ENCODE results near the gene RAMP3. TPM values are rescaled to one million over a fixed set of nuclear protein-coding genes. Genes with fewer than 3 reads are reported as not detected.

RAMP3 gene
- total and polyA plus RNA-seq, 2 donors (not counting 1 experiment from before 2014, with no cell fraction given), result 0.17 TPM; not detected in 1

DNA sequence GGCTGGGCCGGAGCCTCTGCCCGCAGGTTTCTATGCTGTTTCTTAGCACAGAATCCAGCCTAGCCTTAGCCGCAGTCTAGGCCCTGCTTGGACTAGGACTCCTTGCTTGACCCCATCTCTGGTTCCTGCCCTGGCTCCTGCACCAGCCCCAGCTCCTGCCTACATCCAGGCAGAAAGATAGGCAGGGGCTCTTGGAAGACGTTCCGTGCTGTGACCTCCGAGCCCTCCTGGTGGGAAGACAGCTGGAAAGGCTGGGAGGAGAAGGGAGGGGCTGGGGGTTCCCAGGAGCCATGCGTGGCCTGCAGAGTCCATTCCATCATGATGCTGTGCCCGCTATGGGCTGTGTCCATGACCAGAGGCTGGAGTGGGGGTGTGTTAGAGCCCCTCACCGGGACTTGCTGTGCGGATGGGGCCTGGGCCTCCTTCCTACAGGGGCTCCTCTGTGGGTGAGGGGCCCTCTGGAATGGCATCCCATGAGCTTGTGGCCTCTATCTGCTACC, 26.2 kb downstream of the RAMP3 start:
- Histone ChIP-seq H3K79me2 (ENCODE audit: control insufficient read depth, insufficient read depth, low read length) (no peaks in the 10 kb centered on the region), H3K4me3 (replicated peaks in 1 of 4; ENCODE audit: control extremely low read depth in 1 of 4, insufficient read depth in 1 of 4, low read depth in 3 of 4, low read length in 4 of 4) (no peak overlapping the region), H3K27ac (ENCODE audit: insufficient read depth, low read length) (no peak overlapping the region), H3K27me3 (ENCODE audit: control insufficient read depth, insufficient read depth, low read length) (no peaks in the 10 kb centered on the region), H3K36me3 (ENCODE audit: control insufficient read depth, insufficient read depth, low read length) (no peaks in the 10 kb centered on the region), H3K4me2 (ENCODE audit: extremely low read depth, insufficient read depth, low read length) (no peak overlapping the region), H3K9ac (ENCODE audit: insufficient read depth, low read length) (no peak overlapping the region), H2AFZ (ENCODE audit: low read length) (no peak overlapping the region), H3K4me1 (ENCODE audit: control insufficient read depth, extremely low read depth, insufficient read depth, low read length) (no peaks in the 10 kb centered on the region), H4K20me1 (ENCODE audit: control insufficient read depth, extremely low read depth, insufficient read depth, low read length) (no peaks in the 10 kb centered on the region), H3K9me3 (ENCODE audit: control insufficient read depth, insufficient read depth, low read depth, low read length) (no peaks in the 10 kb centered on the region)
- TF ChIP-seq CTCF (conservative IDR thresholded peaks at IDR 0.05 in 1 of 2, IDR thresholded peaks at IDR 0.05 in 1 of 2; ENCODE audit: low read depth in 1 of 2, low read length in 2 of 2) (no peak), EZH2 (IDR thresholded peaks at IDR 0.05; ENCODE audit: low read length, missing control alignments) (no peak)
- DNase-seq (ENCODE audit: low read depth in 2 of 2), result no peak

- Histone ChIP-seq H3K9ac (ENCODE audit: insufficient read depth, low read length) (no peak overlapping the region), H3K27ac (ENCODE audit: insufficient read depth, low read length) (no peak overlapping the region), H3K36me3 (ENCODE audit: control insufficient read depth, insufficient read depth, low read length) (no peaks in the 10 kb centered on the region), H3K9me3 (ENCODE audit: control insufficient read depth, insufficient read depth, low read depth, low read length) (no peaks in the 10 kb centered on the region), H3K27me3 (ENCODE audit: control insufficient read depth, insufficient read depth, low read length) (no peaks in the 10 kb centered on the region), H3K4me1 (ENCODE audit: control insufficient read depth, extremely low read depth, insufficient read depth, low read length) (no peaks in the 10 kb centered on the region), H3K4me3 (replicated peaks in 1 of 4; ENCODE audit: control extremely low read depth in 1 of 4, insufficient read depth in 1 of 4, low read depth in 3 of 4, low read length in 4 of 4) (no peak overlapping the region), H4K20me1 (ENCODE audit: control insufficient read depth, extremely low read depth, insufficient read depth, low read length) (no peaks in the 10 kb centered on the region), H3K79me2 (ENCODE audit: control insufficient read depth, insufficient read depth, low read length) (no peaks in the 10 kb centered on the region), H2AFZ (ENCODE audit: low read length) (no peak overlapping the region), H3K4me2 (ENCODE audit: extremely low read depth, insufficient read depth, low read length) (no peak overlapping the region)
- TF ChIP-seq EZH2 (IDR thresholded peaks at IDR 0.05; ENCODE audit: low read length, missing control alignments) (no peak), CTCF (conservative IDR thresholded peaks at IDR 0.05 in 1 of 2, IDR thresholded peaks at IDR 0.05 in 1 of 2; ENCODE audit: low read depth in 1 of 2, low read length in 2 of 2) (no peak)
- no peak for DNase-seq (ENCODE audit: low read depth in 2 of 2)
These were observed 26.9 kb downstream of the RAMP3 start for GRCh38 chr7:45184326-45185027.

- no peaks in the 10 kb centered on the region for H3K9me3 ChIP-seq (ENCODE audit: control insufficient read depth, insufficient read depth, low read depth, low read length)
- H3K79me2 ChIP-seq (ENCODE audit: control insufficient read depth, insufficient read depth, low read length), result no peaks in the 10 kb centered on the region
- DNase-seq (ENCODE audit: low read depth in 2 of 2), result no peak
- no peak overlapping the region for H3K27ac ChIP-seq (ENCODE audit: insufficient read depth, low read length)
- H3K4me3 ChIP-seq (replicated peaks in 1 of 4; ENCODE audit: control extremely low read depth in 1 of 4, insufficient read depth in 1 of 4, low read depth in 3 of 4, low read length in 4 of 4), result no peak overlapping the region
- H3K27me3 ChIP-seq (ENCODE audit: control insufficient read depth, insufficient read depth, low read length), result no peaks in the 10 kb centered on the region
- H3K36me3 ChIP-seq (ENCODE audit: control insufficient read depth, insufficient read depth, low read length), result no peaks in the 10 kb centered on the region
- H2AFZ ChIP-seq (ENCODE audit: low read length), result no peak overlapping the region
- H3K4me1 ChIP-seq (ENCODE audit: control insufficient read depth, extremely low read depth, insufficient read depth, low read length), result no peaks in the 10 kb centered on the region
- H4K20me1 ChIP-seq (ENCODE audit: control insufficient read depth, extremely low read depth, insufficient read depth, low read length), result no peaks in the 10 kb centered on the region
- no peak overlapping the region for H3K4me2 ChIP-seq (ENCODE audit: extremely low read depth, insufficient read depth, low read length)
- no peak for TF ChIP-seq EZH2 (IDR thresholded peaks at IDR 0.05; ENCODE audit: low read length, missing control alignments)
- no peak for TF ChIP-seq CTCF (conservative IDR thresholded peaks at IDR 0.05 in 1 of 2, IDR thresholded peaks at IDR 0.05 in 1 of 2; ENCODE audit: low read depth in 1 of 2, low read length in 2 of 2)
- no peak overlapping the region for H3K9ac ChIP-seq (ENCODE audit: insufficient read depth, low read length)
These were observed 27.7 kb downstream of the RAMP3 start for GRCh38 chr7:45185028-45185863.

Data from fibroblast of lung (primary cell).